Duodenal mucosa (tissue), 2 donors: ENCODE data around the gene RBKS.

Experiments used
- H3K27ac ChIP-seq: one replicate; pipeline ENCODE4 v1.7.0; 2013; ENCODE audit warnings: low read depth, low read length
- H3K27me3 ChIP-seq, 2 donors: one replicate each; pipeline ENCODE4 v1.7.0; 2013; ENCODE audit warnings: low read length in 2 of 2, control low read depth in 1 of 2; ENCODE audit not compliant: insufficient read depth in 2 of 2, control insufficient read depth in 1 of 2
- H3K36me3 ChIP-seq, 2 donors: one replicate each; pipeline ENCODE4 v1.7.0; 2013; ENCODE audit warnings: low read length in 2 of 2, control low read depth in 1 of 2; ENCODE audit not compliant: insufficient read depth in 2 of 2, control insufficient read depth in 1 of 2
- H3K4me1 ChIP-seq, 2 donors: one replicate each; pipeline ENCODE4 v1.7.0; 2013; ENCODE audit warnings: low read length in 2 of 2, control low read depth in 1 of 2; ENCODE audit not compliant: insufficient read depth in 2 of 2, control insufficient read depth in 1 of 2
- H3K4me3 ChIP-seq, 2 donors: one replicate each; pipeline ENCODE4 v1.7.0; 2013; ENCODE audit warnings: low read length in 2 of 2, low read depth in 1 of 2
- H3K9ac ChIP-seq, 2 donors: one replicate each; pipeline ENCODE4 v1.7.0; 2013; ENCODE audit warnings: low read length in 2 of 2, low read depth in 1 of 2
- H3K9me3 ChIP-seq, 2 donors: one replicate each; pipeline ENCODE4 v1.7.0; 2013; ENCODE audit warnings: low read length in 2 of 2, control low read depth in 1 of 2; ENCODE audit not compliant: control insufficient read depth in 1 of 2

RBKS gene

DNA sequence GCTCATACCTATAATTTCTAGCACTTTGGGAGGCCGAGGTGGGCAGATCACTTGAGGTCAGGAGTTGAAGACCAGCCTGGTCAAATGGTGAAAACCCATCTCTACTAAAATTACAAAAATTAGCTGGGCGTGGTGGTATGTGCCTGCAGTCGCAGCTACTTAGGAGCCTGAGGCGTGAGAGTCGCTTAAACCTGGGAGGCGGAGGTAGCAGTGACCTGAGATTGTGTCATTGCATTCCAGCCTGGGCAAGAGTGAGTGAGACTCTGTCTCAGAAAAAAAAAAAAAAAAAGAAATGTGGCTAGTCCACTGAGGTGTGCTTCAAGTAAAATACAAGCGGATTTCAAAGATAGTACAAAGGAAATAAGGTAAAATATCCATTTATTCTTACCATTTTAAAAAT is 46.2 kb downstream of the RBKS start:
- H3K36me3 ChIP-seq = peaks cover 0 to 5% of the 10 kb centered on the region in 2 donors
- no peaks in the 10 kb centered on the region for H3K27me3 ChIP-seq
- H3K4me3 ChIP-seq = no peak overlapping the region
- no peak overlapping the region for H3K9ac ChIP-seq
- no peaks in the 10 kb centered on the region for H3K9me3 ChIP-seq
- H3K4me1 ChIP-seq = no peaks in the 10 kb centered on the region
- no peak overlapping the region for H3K27ac ChIP-seq

- Histone ChIP-seq H3K27ac (no peak overlapping the region), H3K4me3 (no peak overlapping the region), H3K4me1 (no peaks in the 10 kb centered on the region), H3K36me3 (peaks cover 0 to 5% of the 10 kb centered on the region in 2 donors), H3K9me3 (no peaks in the 10 kb centered on the region), H3K9ac (no peak overlapping the region), H3K27me3 (no peaks in the 10 kb centered on the region)
Observed at GRCh38 chr2:27842894-27843293, 47.3 kb downstream of the RBKS start.

DNA sequence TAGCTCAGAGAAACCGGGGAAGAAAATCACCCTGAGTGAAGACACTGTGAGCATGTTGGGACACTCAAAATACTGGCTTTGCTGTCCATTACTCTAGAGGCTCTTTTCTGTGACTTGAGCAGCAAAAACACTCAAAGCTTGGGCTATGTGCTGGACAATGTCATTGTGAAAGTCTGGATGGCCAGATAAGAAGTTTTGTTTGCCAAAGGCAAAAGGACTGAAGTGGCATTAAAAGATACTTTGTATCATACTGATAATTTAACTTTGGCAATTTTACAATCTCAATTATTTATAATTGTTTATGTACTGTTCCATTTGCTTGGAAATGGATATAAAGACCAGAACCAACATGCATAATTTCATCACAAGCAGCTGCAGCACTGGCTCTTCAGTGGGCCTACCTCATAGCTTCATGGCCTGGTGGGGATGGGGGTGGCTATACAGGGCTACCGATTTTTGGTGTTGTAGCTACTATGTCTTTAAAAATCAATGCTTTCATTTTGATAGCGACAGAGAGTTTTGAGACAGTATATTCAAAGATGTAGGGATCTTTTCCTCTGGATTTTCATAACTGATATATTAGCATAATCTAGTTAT is 51.1 kb downstream of the RBKS start:
- peaks cover 0 to 6% of the 10 kb centered on the region in 2 donors for H3K36me3 ChIP-seq
- no peaks in the 10 kb centered on the region for H3K27me3 ChIP-seq
- H3K4me3 ChIP-seq = no peak overlapping the region
- H3K27ac ChIP-seq = no peak overlapping the region
- no peaks in the 10 kb centered on the region for H3K4me1 ChIP-seq
- no peak overlapping the region for H3K9ac ChIP-seq
- H3K9me3 ChIP-seq = no peaks in the 10 kb centered on the region

DNA sequence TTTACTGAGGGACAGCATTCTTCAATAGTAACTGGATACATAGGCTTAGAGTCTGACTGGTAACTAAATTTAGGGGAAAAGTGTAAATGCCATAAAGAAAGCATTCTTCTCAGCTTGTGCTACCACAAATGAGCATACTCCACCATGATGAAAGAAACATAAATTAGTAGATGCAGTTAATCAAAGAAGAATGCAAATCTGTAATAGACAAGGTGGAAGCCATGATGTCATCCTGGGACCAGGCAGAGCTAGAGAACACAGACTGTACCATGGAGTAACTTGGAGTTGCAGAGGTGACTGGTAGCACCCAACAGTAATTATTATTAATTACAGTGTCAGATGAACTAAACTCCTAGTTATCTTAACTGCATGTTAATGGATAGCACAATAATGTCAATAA is 51.7 kb downstream of the RBKS start:
- H3K9ac ChIP-seq = no peak overlapping the region
- no peaks in the 10 kb centered on the region for H3K9me3 ChIP-seq
- no peak overlapping the region for H3K4me3 ChIP-seq
- no peaks in the 10 kb centered on the region for H3K27me3 ChIP-seq
- H3K27ac ChIP-seq = no peak overlapping the region
- no peaks in the 10 kb centered on the region for H3K4me1 ChIP-seq
- peaks cover 0 to 6% of the 10 kb centered on the region in 2 donors for H3K36me3 ChIP-seq

DNA sequence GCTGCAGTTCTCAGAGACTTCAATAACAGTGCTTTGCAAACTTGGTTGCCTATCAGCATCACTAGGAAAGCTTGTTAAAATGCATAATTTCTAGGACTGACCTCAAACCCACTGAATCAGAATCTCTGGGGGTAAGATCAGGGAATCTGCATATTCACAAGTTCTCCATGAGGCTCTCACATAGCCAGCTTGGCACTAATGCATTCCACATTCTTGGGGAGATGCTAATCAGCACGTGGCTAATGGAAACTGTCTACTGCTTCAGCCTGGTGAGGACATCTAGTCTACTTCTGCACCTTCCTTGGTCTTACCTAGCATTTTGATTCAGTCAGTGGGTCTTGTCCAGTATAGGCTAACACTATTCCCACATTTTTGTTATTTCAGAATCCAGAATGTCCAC is 56.3 kb downstream of the RBKS start:
- Histone ChIP-seq H3K4me1 (no peaks in the 10 kb centered on the region), H3K9ac (no peak overlapping the region), H3K9me3 (no peaks in the 10 kb centered on the region), H3K27ac (no peak overlapping the region), H3K36me3 (peaks cover 7 to 27% of the 10 kb centered on the region in 2 donors), H3K4me3 (no peak overlapping the region), H3K27me3 (no peaks in the 10 kb centered on the region)

DNA sequence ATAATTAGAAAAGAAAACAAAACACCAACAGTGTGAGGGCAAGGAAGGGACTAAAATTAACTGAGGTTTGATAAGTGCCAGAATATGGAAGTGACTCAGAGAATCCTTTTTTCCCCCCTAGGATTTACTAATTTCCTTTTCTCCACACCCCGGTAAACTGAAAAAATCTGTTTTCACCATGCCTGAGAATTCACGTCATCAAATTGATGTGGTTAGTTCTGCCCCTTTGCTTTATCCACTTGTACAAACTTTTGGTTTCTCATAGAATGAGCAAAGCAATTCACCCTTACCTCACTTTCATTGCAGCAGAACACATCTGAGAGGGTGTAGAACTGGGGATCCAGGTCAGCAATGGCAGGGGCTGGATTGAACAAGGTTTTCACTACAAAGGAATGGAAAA is 57.8 kb downstream of the RBKS start:
- Histone ChIP-seq H3K27ac (no peak overlapping the region), H3K9me3 (no peaks in the 10 kb centered on the region), H3K4me3 (no peak overlapping the region), H3K36me3 (peaks cover 7 to 25% of the 10 kb centered on the region in 2 donors), H3K9ac (no peak overlapping the region), H3K27me3 (no peaks in the 10 kb centered on the region), H3K4me1 (no peaks in the 10 kb centered on the region)

DNA sequence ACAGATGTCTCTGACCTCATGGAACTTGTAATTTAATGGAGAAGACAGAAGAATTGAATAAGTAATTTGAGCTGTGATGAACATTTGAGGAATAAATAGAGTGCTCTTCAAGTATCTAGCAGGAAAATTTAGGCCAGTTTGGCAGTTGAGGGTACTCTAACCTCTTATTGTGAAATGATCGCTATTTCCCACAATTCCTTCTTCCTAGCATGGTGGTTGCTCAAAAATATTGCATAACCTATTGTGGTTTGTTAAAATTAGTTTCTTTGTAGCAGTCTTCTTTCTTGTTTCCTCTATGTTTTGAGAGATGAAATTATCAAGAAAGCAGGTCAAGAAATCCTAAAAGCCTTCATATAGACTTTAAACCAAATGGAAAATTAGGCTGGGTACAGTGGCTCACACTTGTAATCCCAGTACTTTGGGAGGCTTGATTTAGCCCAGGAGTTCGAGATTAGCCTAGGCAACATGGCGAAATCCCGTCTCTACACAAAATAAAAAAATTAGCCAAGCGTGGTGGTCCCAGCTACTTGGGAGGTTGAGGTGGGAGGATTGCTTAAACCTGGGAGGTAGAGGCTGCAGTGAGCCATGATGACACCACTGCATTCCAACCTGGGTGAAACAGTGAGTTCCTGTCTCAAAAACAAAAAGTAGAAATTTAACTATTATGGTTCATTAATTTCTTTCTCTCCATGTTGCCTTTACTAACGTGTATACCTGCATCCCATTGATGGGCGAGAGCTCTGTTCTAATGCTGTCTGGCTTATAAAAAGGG is 58.7 kb downstream of the RBKS start:
- no peaks in the 10 kb centered on the region for H3K9me3 ChIP-seq
- no peaks in the 10 kb centered on the region for H3K4me1 ChIP-seq
- H3K27ac ChIP-seq = no peak overlapping the region
- H3K27me3 ChIP-seq = no peaks in the 10 kb centered on the region
- no peak overlapping the region for H3K4me3 ChIP-seq
- H3K36me3 ChIP-seq = peaks cover 7 to 29% of the 10 kb centered on the region in 2 donors
- no peak overlapping the region for H3K9ac ChIP-seq

DNA sequence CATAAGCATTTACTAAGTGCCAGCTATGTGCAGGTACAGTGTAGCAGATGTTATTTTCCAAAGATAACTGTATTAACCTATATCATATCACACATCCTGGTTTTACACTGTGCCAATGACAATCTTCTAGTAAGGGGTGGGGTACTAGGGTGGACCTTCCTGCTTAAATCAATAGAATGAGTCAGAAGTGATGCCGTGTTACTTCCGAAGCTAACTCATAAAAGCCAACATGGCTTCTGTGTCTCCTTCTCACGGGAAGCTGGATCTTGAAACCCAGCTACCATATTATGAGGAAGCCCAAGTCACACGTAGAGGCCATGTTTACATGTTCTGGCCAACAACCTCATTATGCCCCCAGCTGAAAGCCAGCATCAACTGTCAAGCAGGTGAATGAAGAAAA is 59.5 kb downstream of the RBKS start:
- Histone ChIP-seq H3K4me1 (no peaks in the 10 kb centered on the region), H3K9me3 (no peaks in the 10 kb centered on the region), H3K27ac (no peak overlapping the region), H3K9ac (no peak overlapping the region), H3K36me3 (peaks cover 7 to 29% of the 10 kb centered on the region in 2 donors), H3K27me3 (no peaks in the 10 kb centered on the region), H3K4me3 (no peak overlapping the region)

DNA sequence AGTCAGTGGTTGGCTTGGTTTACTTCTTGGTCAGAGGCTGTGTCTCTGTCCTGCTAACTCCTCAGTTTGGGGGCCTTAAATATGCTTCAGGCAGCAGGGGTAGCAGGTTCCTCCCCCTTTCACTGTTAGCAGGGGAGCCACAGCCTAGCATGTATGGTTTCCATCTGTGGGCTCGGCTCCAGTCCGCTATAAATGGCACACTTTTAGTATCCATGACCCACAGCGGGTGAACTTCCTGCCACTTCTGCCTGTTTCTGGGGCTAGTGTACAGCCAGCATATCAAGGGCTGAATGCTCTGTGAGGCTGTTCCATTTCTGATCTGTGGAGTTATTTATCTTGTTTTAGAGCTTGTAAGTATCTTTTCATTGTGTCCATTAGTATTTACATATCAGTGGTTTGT is 60.4 kb downstream of the RBKS start:
- H3K27me3 ChIP-seq = no peaks in the 10 kb centered on the region
- H3K9me3 ChIP-seq = no peaks in the 10 kb centered on the region
- H3K4me1 ChIP-seq = no peaks in the 10 kb centered on the region
- H3K9ac ChIP-seq = no peak overlapping the region
- H3K36me3 ChIP-seq = peaks cover 7 to 32% of the 10 kb centered on the region in 2 donors
- H3K4me3 ChIP-seq = no peak overlapping the region
- no peak overlapping the region for H3K27ac ChIP-seq

- Histone ChIP-seq H3K4me1 (no peaks in the 10 kb centered on the region), H3K27me3 (no peaks in the 10 kb centered on the region), H3K4me3 (no peak overlapping the region), H3K9ac (no peak overlapping the region), H3K9me3 (peaks cover 5% of the 10 kb centered on the region in 2 donors), H3K36me3 (peaks cover 11 to 32% of the 10 kb centered on the region in 2 donors), H3K27ac (no peak overlapping the region)
Observed at GRCh38 chr2:27828305-27828704, 61.9 kb downstream of the RBKS start.
